AG04449 (cell line): ENCODE data around the gene LHX5.
A peak's percentile ranks its signal among the peaks of the same experiment; 100 is the strongest.

Experiments used
- CTCF ChIA-PET: fragments of 350-600 bp; formaldehyde crosslinking; extraction: SDS; loops from one replicate; lab custom pipeline; 2021; ENCODE audit warnings: antibody characterized with exemption; lab: Yijun Ruan, JAX
- POLR2A ChIA-PET: fragments of 400-600, 350-600 bp; formaldehyde crosslinking; extraction: SDS; loops from one replicate; lab custom pipeline; 2020; ENCODE audit warnings: antibody characterized with exemption, inconsistent platforms; lab: Yijun Ruan, JAX
- DNase-seq: peaks from one replicate; pipeline ENCODE4 v3.0.0-alpha.2; 2010; ENCODE audit warnings: low read depth, low spot score
- H3K4me3 ChIP-seq: 2 replicates; pipeline ENCODE4 v1.5.1; 2011; ENCODE audit warnings: low read depth, mild to moderate bottlenecking, control low read depth, low read length
- CTCF ChIP-seq: IDR thresholded peaks from one replicate; pipeline ENCODE4 v1.5.1; 2011; ENCODE audit warnings: mild to moderate bottlenecking, moderate library complexity, low read length, control low read depth, inconsistent platforms; ENCODE audit not compliant: insufficient read depth; ENCODE audit errors: missing control alignments

The LHX5 gene

GRCh38 chr12:113467142-113467501 lies 4.5 kb downstream of the LHX5 start:
- peak overlapping the region; percentile 25 for H3K4me3 ChIP-seq
- DNase-seq = no peak
- ChIA-PET CTCF (no interaction called here), POLR2A (no interaction called here)
- TF ChIP-seq CTCF = no peak

DNA sequence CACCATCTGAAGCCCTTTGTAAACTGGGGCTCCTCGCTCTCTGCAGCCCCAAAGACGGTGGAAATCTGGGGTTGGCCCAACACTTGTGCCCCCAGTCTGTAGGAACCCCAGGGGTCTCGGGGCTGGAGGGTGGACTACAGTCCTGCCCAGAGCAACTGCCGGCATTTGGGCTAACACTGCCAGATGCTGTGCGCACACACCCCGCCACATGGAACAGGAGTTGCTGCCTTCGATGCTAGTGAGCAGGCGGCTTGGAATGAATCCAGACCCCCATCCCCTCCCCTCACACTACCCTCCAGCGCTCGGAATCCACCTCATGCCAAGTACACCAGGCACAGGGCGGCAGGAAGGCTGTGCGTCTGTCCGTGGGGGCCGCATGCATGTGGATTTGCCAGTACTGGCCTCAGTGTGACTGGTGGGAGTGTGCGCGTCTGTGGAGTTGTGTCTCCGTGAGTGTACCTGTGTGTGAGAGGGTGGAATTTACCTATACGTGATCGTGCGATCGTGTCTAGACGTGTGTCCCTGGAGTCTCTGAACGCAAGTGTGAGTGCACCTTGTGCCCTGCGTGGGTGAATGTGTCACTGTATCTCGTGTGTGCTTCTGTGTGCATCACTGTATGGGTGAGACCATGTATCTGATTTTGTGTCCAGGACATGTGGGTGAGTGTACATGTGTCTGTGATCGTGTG lies 5.1 kb downstream of the LHX5 start:
- ChIA-PET POLR2A (no interaction called here), CTCF (interaction anchor here (0.8 to 2.6 kb wide), 3 partner anchors 21 to 447 kb away, joined by 3 to 8 read pairs (median 7); no protein-coding TSS in a partner anchor)
- DNase-seq = no peak
- no peak overlapping the region for H3K4me3 ChIP-seq
- TF ChIP-seq CTCF = no peak

DNA sequence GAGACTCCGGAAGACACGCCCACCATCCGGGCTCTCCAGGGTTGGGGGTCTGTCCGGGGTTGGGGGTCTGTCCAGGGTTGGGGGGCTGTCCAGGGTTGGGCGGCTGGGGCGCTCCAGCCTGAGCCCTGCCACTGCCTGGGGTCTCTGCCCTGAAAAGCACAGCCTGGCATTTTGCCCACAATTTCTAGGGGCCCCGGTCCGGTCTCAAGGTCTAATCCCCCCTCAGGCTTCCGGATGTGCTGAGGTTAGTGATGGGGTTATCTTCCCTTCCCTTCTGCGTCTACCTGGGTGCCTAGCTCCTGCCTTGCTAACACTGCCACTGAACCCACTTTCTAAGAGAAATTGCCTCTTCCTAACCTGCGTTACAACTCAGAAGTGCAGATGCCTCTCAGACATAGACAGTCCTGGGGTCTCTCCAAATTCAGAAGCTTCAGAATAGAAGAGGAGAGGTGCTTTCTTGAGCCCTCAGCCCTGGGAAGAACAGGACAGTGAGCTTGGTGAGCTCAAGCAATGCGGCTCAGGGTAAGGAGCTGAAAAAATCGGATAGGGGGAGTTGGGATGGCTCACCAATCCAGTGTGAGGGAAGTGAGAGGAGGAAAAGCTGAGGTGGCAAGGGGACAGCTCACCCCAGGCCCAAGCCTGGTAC lies 5.7 kb downstream of the LHX5 start:
- POLR2A ChIA-PET = no interaction called here
- H3K4me3 ChIP-seq = no peak overlapping the region
- DNase-seq = no peak
- no peak for TF ChIP-seq CTCF
- CTCF ChIA-PET = interaction anchor here (0.8 to 2.6 kb wide), 3 partner anchors 20 to 448 kb away, joined by 3 to 8 read pairs (median 7); no protein-coding TSS in a partner anchor

- ChIA-PET CTCF (interaction anchor here (0.9 to 2.6 kb wide), 7 partner anchors 20 to 448 kb away, joined by 3 to 8 read pairs (median 4); no protein-coding TSS in a partner anchor), POLR2A (no interaction called here)
- no peak overlapping the region for H3K4me3 ChIP-seq
- no peak for DNase-seq
- TF ChIP-seq CTCF = no peak
These were observed 6.6 kb downstream of the LHX5 start for GRCh38 chr12:113464852-113465719.

- H3K4me3 ChIP-seq = no peak overlapping the region; the same call in 1 of the 2 replicates
- DNase-seq = no peak
- no peak for TF ChIP-seq CTCF
- ChIA-PET POLR2A (no interaction called here), CTCF (interaction anchor here (0.9 to 2.6 kb wide), 6 partner anchors 19 to 448 kb away, joined by 3 to 7 read pairs (median 4); no protein-coding TSS in a partner anchor)
These were observed 7.3 kb downstream of the LHX5 start for GRCh38 chr12:113464452-113464775.
